T-helper 1 cell treated with Interleukin-12 subunit alpha and Interleukin-12 subunit beta and Interleukin-4 antibody, amounts not matched to agents 30 μg/mL and 1 μg/mL, for 36 hours (primary cell): ENCODE data around the gene F12.
"Not testable (repeated sequence)": the region's sequence is repeated elsewhere in the genome, so short reads cannot be mapped to it uniquely, and the experiment has no call there.

ENCODE experiments used
- H3K27ac Mint-ChIP-seq: one replicate; pipeline ENCODE4 v1.8.0; 2021; ENCODE audit warnings: mild to moderate bottlenecking, mixed read lengths
- H3K27me3 Mint-ChIP-seq: one replicate; pipeline ENCODE4 v1.8.0; 2021; ENCODE audit warnings: low read depth, mixed read lengths
- H3K36me3 Mint-ChIP-seq: one replicate; pipeline ENCODE4 v1.8.0; 2021; ENCODE audit warnings: low read depth, mixed read lengths
- H3K4me1 Mint-ChIP-seq: one replicate; pipeline ENCODE4 v1.8.0; 2021; ENCODE audit warnings: low read depth, mixed read lengths
- H3K4me3 Mint-ChIP-seq: one replicate; pipeline ENCODE4 v1.8.0; 2021; ENCODE audit warnings: mild to moderate bottlenecking, moderate library complexity, mixed read lengths
- H3K9me3 Mint-ChIP-seq: one replicate; pipeline ENCODE4 v1.8.0; 2021; ENCODE audit warnings: mixed read lengths

F12 gene

DNA sequence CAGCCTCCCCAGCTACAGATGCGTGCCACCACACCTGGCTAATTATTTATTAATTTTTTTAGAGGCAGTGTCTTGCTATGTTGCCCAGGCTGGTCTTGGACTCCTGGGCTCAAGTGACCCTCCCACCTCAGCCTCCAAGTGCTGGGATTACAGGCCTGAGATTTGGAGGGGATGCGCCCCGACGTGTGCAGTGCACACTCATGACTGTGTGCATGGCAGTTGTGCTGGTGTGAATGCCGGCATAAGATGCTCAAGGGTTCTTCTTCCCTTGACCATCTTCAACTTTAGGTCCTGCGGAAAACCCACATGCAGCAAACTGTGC is 28.6 kb downstream of the F12 start:
- peaks cover 14% of the 10 kb centered on the region for H3K4me1 Mint-ChIP-seq
- no peak overlapping the region for H3K27ac Mint-ChIP-seq
- H3K9me3 Mint-ChIP-seq: no peaks in the 10 kb centered on the region
- no peaks in the 10 kb centered on the region for H3K36me3 Mint-ChIP-seq
- no peak overlapping the region for H3K4me3 Mint-ChIP-seq
- no peaks in the 10 kb centered on the region for H3K27me3 Mint-ChIP-seq

- peaks cover 5% of the 10 kb centered on the region for H3K36me3 Mint-ChIP-seq
- H3K27ac Mint-ChIP-seq: peak overlapping the region; percentile 6
- H3K27me3 Mint-ChIP-seq: no peaks in the 10 kb centered on the region
- peaks cover 17% of the 10 kb centered on the region for H3K4me1 Mint-ChIP-seq
- no peak overlapping the region for H3K4me3 Mint-ChIP-seq
- H3K9me3 Mint-ChIP-seq: no peaks in the 10 kb centered on the region
Observed at GRCh38 chr5:177378884-177379883, 30.2 kb downstream of the F12 start.

DNA sequence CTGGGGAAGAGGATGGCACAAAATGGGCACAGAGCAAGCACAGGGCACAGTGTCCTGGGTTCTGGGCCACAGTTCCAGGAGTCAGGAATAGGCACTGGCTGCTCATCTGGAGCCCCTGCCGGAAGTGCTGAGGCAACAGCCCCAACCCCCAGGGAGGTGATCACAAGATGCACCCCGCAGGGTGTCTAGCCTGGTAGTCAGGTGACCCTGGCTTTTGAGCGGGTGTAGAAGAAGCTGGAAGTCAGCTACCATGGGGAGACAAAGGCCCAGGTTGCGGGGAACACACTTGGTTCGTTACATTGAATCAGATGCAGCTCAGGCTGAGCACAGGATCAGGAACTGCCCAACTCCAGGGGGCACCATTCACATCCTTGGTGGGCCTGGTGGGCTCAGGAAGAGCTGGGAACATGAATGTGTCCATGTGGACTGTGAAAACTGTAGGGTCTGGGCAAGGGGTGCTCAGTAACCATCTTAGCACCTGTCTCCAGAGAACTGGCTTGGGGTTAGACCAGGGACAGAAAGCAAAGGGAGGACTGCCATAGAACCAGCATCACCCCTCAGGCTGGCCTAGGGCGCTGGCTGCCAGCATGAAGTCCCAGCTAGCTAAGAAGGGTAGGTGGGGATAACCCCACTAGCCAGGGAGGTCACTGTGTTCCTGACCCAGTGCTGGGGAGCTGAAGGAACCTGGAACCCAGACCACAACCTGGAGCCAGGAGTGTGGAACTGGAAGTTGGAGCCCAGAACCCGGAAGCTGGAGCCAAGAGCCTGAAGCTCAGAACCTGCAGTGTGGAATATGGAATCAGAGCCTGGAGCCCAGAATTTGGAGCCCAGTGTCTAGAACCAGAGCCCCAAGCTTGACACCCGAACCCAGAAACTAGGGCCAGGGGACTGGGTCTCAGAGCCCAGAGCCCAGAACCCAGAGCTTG is 31.2 kb downstream of the F12 start:
- H3K27ac Mint-ChIP-seq: no peak overlapping the region
- no peaks in the 10 kb centered on the region for H3K27me3 Mint-ChIP-seq
- peaks cover 24% of the 10 kb centered on the region for H3K4me1 Mint-ChIP-seq
- H3K4me3 Mint-ChIP-seq: no peak overlapping the region
- H3K9me3 Mint-ChIP-seq: no peaks in the 10 kb centered on the region
- peaks cover 11% of the 10 kb centered on the region for H3K36me3 Mint-ChIP-seq

DNA sequence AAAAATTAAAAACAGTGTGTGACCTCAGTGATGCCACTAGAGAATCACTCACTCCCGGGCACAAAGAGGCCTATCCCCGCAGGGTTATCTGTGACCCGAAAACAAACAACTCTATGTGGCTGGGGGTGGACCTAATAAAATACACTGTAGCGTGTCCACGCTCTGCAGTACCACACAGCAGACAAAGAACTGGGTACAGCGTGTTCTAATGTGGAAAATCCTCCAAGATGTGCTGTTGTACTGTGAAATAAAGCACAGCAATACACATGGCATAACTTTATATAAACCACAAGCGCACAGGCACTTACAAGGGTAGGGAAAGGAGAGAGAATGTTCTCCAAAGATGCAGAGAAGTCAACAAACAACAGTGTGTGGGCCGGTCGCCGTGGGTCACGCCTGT is 33.3 kb downstream of the F12 start:
- H3K4me1 Mint-ChIP-seq: peaks cover 39% of the 10 kb centered on the region
- peaks cover 18% of the 10 kb centered on the region for H3K36me3 Mint-ChIP-seq
- no peak overlapping the region for H3K4me3 Mint-ChIP-seq
- no peaks in the 10 kb centered on the region for H3K9me3 Mint-ChIP-seq
- H3K27me3 Mint-ChIP-seq: no peaks in the 10 kb centered on the region
- H3K27ac Mint-ChIP-seq: no peak overlapping the region

GRCh38 chr5:177375516-177375915 is 33.8 kb downstream of the F12 start:
- H3K36me3 Mint-ChIP-seq: peaks cover 19% of the 10 kb centered on the region
- H3K4me1 Mint-ChIP-seq: peaks cover 39% of the 10 kb centered on the region
- not testable (repeated sequence) for H3K27ac Mint-ChIP-seq, H3K27me3 Mint-ChIP-seq, H3K9me3 Mint-ChIP-seq, H3K4me3 Mint-ChIP-seq

- H3K27ac Mint-ChIP-seq: peak overlapping the region; percentile 36
- no peak overlapping the region for H3K4me3 Mint-ChIP-seq
- no peaks in the 10 kb centered on the region for H3K9me3 Mint-ChIP-seq
- no peaks in the 10 kb centered on the region for H3K27me3 Mint-ChIP-seq
- peaks cover 37% of the 10 kb centered on the region for H3K4me1 Mint-ChIP-seq
- peaks cover 24% of the 10 kb centered on the region for H3K36me3 Mint-ChIP-seq
Observed at GRCh38 chr5:177374211-177374610, 35.2 kb downstream of the F12 start.

GRCh38 chr5:177373806-177374205 is 35.6 kb downstream of the F12 start:
- peaks cover 40% of the 10 kb centered on the region for H3K4me1 Mint-ChIP-seq
- H3K27ac Mint-ChIP-seq: peak overlapping the region; percentile 36
- H3K4me3 Mint-ChIP-seq: no peak overlapping the region
- no peaks in the 10 kb centered on the region for H3K9me3 Mint-ChIP-seq
- H3K27me3 Mint-ChIP-seq: no peaks in the 10 kb centered on the region
- H3K36me3 Mint-ChIP-seq: peaks cover 28% of the 10 kb centered on the region

DNA sequence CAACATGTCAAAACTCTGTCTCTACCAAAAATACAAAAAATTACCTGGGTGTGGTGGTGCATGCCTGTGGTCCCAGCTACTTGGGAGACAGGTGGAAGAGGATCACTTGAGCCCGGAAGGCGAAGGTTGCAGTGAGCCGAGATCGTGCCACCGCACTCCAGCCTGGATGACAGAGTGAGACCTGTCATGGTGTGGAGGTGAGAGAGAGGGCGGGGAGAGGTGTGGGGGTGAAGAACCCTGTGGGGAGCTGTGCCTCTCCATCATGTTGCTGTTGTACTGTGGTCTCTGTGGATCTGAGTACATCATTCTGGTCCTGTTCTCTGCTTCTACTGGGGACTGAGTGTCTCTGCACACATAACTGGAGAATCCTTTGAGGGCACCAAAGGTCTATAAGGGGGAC is 36.5 kb downstream of the F12 start:
- H3K4me3 Mint-ChIP-seq: peak overlapping the region; percentile 72
- no peaks in the 10 kb centered on the region for H3K9me3 Mint-ChIP-seq
- H3K4me1 Mint-ChIP-seq: peaks cover 45% of the 10 kb centered on the region
- peak overlapping the region; percentile 85 for H3K27ac Mint-ChIP-seq
- H3K27me3 Mint-ChIP-seq: no peaks in the 10 kb centered on the region
- peaks cover 35% of the 10 kb centered on the region for H3K36me3 Mint-ChIP-seq

DNA sequence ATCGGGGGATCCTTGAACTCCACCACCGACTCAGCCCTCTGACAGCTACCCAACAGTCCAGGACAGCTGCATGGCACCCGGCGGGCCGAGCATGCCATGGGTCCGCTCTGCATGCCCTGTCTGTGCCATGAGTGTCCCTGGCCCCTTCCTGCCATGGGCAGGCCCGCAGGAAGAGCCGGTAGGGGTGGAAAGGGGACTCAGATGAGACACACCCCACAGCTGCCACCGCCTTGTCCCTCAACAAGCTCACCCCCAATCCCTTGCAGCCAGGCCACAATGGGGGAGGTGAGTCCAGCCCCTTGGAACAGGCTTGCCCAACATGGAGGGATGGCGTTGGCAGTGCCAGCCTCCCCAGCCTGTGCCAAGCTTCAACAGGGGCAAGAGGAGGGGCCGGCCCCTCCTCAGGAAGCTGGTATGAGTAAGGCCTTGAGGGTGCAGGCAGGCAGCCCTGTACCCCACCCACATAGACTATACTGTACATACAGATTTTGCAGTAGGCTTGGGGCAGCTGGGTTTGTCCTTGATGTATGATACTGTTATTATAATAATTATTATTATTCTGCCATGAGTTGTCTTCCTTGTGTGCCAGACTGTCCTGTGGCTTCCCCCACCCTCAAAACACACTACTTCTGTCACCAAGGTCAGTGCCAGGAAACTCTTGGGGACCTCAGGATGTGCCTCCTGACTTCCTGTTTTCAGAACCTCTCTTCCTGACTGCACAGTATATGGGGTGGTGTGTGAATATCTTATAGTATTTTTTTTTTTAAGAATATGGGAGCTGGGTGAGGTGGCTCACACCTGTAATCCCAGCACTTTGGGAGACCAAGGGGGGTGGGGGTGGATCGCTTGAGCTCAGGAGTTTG is 37.1 kb downstream of the F12 start:
- no peaks in the 10 kb centered on the region for H3K27me3 Mint-ChIP-seq
- peaks cover 45% of the 10 kb centered on the region for H3K4me1 Mint-ChIP-seq
- no peaks in the 10 kb centered on the region for H3K9me3 Mint-ChIP-seq
- H3K27ac Mint-ChIP-seq: peak overlapping the region; percentile 85
- H3K36me3 Mint-ChIP-seq: peaks cover 35% of the 10 kb centered on the region
- H3K4me3 Mint-ChIP-seq: peak overlapping the region; percentile 72

GRCh38 chr5:177371120-177372033 is 38.0 kb downstream of the F12 start:
- no peaks in the 10 kb centered on the region for H3K27me3 Mint-ChIP-seq
- H3K9me3 Mint-ChIP-seq: no peaks in the 10 kb centered on the region
- H3K4me3 Mint-ChIP-seq: peak overlapping the region; percentile 72
- H3K36me3 Mint-ChIP-seq: peaks cover 39% of the 10 kb centered on the region
- peaks cover 46% of the 10 kb centered on the region for H3K4me1 Mint-ChIP-seq
- H3K27ac Mint-ChIP-seq: peak overlapping the region; percentile 57

GRCh38 chr5:177370488-177371119 is 38.8 kb downstream of the F12 start:
- no peaks in the 10 kb centered on the region for H3K27me3 Mint-ChIP-seq
- H3K27ac Mint-ChIP-seq: peak overlapping the region; percentile 62
- H3K4me3 Mint-ChIP-seq: no peak overlapping the region
- H3K9me3 Mint-ChIP-seq: no peaks in the 10 kb centered on the region
- H3K4me1 Mint-ChIP-seq: peaks cover 50% of the 10 kb centered on the region
- peaks cover 42% of the 10 kb centered on the region for H3K36me3 Mint-ChIP-seq

GRCh38 chr5:177369645-177370440 is 39.5 kb downstream of the F12 start:
- Mint-ChIP-seq H3K27ac (peak overlapping the region; percentile 46), H3K36me3 (peaks cover 41% of the 10 kb centered on the region), H3K9me3 (no peaks in the 10 kb centered on the region), H3K4me1 (peaks cover 51% of the 10 kb centered on the region), H3K27me3 (no peaks in the 10 kb centered on the region), H3K4me3 (peak overlapping the region; percentile 11)
